OCI-LY3 (cell line): ENCODE measurements around the gene HSD11B1.
A peak's percentile ranks its signal among the peaks of the same experiment; 100 is the strongest.

Experiments used
- H2AFZ ChIP-seq: fragments of 200-600, 300-600 bp; shearing (Covaris generic); 2 replicates; pipeline ENCODE4 v1.6.0; 2014; ENCODE audit warnings: antibody characterized with exemption, low read depth, low read length
- H3K27ac ChIP-seq: fragments of 200-600, 300-600 bp; sonication (generic); 2 replicates; pipeline ENCODE4 v1.5.1; 2014; ENCODE audit warnings: mild to moderate bottlenecking, low read length, moderate library complexity, mixed read lengths
- H3K27me3 ChIP-seq: fragments of 200-600, 300-600 bp; sonication (generic); 2 replicates; pipeline ENCODE4 v1.6.1; 2014; ENCODE audit warnings: low read depth, low read length, mixed read lengths
- H3K36me3 ChIP-seq: fragments of 200-600, 300-600 bp; sonication (generic); replicated peaks from 2 replicates; pipeline ENCODE3; 2014; ENCODE audit warnings: low read depth, low read length, mixed read lengths
- H3K4me1 ChIP-seq: fragments of 300-600, 200-600 bp; sonication (generic); 2 replicates; pipeline ENCODE4 v1.6.1; 2014; ENCODE audit warnings: low read length, mixed read lengths
- H3K4me2 ChIP-seq: fragments of 200-600, 300-600 bp; sonication (generic); 2 replicates; pipeline ENCODE4 v1.6.1; 2014; ENCODE audit warnings: low read length, mixed read lengths
- H3K4me3 ChIP-seq: fragments of 300-600, 200-600 bp; sonication (generic); 2 replicates; pipeline ENCODE4 v1.5.1; 2014; ENCODE audit warnings: antibody characterized with exemption, mild to moderate bottlenecking, low read length, moderate library complexity
- H3K79me2 ChIP-seq: fragments of 300-600, 200-600 bp; shearing (Covaris generic); 2 replicates; pipeline ENCODE4 v1.6.1; 2014; ENCODE audit warnings: mild to moderate bottlenecking, low read length, mixed read lengths
- H3K9ac ChIP-seq: fragments of 300-600, 200-600 bp; shearing (Covaris generic); 2 replicates; pipeline ENCODE4 v1.6.0; 2014; ENCODE audit warnings: mild to moderate bottlenecking, low read length, moderate library complexity
- H3K9me3 ChIP-seq: fragments of 200-600, 300-600 bp; shearing (Covaris generic); 2 replicates; pipeline ENCODE4 v1.6.1; 2014; ENCODE audit warnings: low read length, mixed read lengths; ENCODE audit not compliant: insufficient read depth
- H4K20me1 ChIP-seq: fragments of 200-600, 300-600 bp; sonication (generic); 2 replicates; pipeline ENCODE4 v1.6.1; 2016; ENCODE audit warnings: low read length, mixed read lengths; ENCODE audit not compliant: insufficient read depth
- EZH2phosphoT487 ChIP-seq: fragments of 200-600 bp; shearing (Covaris generic); IDR thresholded peaks from 2 replicates; pipeline ENCODE4 v1.6.1; 2018; ENCODE audit warnings: antibody characterized with exemption, mixed run types, low read depth
- TF ChIP-seq, protein P1 (sequence below): fragments of 200-600, 300-600 bp; sonication (generic); IDR thresholded peaks from 2 replicates; pipeline ENCODE4 v1.5.1; 2014; ENCODE audit warnings: antibody characterized with exemption, low read length, low read depth

Gene HSD11B1

GRCh38 chr1:209741889-209742288 lies 37.2 kb downstream of the HSD11B1 start:
- H3K27ac ChIP-seq, result no peak overlapping the region
- no peaks in the 10 kb centered on the region for H3K79me2 ChIP-seq
- TF ChIP-seq EZH2phosphoT487, result no peak
- TF ChIP-seq, protein P1, sequence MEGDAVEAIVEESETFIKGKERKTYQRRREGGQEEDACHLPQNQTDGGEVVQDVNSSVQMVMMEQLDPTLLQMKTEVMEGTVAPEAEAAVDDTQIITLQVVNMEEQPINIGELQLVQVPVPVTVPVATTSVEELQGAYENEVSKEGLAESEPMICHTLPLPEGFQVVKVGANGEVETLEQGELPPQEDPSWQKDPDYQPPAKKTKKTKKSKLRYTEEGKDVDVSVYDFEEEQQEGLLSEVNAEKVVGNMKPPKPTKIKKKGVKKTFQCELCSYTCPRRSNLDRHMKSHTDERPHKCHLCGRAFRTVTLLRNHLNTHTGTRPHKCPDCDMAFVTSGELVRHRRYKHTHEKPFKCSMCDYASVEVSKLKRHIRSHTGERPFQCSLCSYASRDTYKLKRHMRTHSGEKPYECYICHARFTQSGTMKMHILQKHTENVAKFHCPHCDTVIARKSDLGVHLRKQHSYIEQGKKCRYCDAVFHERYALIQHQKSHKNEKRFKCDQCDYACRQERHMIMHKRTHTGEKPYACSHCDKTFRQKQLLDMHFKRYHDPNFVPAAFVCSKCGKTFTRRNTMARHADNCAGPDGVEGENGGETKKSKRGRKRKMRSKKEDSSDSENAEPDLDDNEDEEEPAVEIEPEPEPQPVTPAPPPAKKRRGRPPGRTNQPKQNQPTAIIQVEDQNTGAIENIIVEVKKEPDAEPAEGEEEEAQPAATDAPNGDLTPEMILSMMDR, result no peak
- H2AFZ ChIP-seq, result no peak overlapping the region
- peaks cover 13% of the 10 kb centered on the region for H3K4me1 ChIP-seq
- no peak overlapping the region for H3K4me2 ChIP-seq
- no peaks in the 10 kb centered on the region for H3K36me3 ChIP-seq
- H3K9ac ChIP-seq, result no peak overlapping the region
- H3K9me3 ChIP-seq, result no peaks in the 10 kb centered on the region
- H3K4me3 ChIP-seq, result no peak overlapping the region
- no peaks in the 10 kb centered on the region for H4K20me1 ChIP-seq
- peaks cover 8% of the 10 kb centered on the region for H3K27me3 ChIP-seq

- Histone ChIP-seq H3K27me3 (peaks cover 8% of the 10 kb centered on the region), H3K79me2 (no peaks in the 10 kb centered on the region), H3K4me2 (no peak overlapping the region), H3K36me3 (no peaks in the 10 kb centered on the region), H3K4me3 (no peak overlapping the region), H3K4me1 (peaks cover 18% of the 10 kb centered on the region), H2AFZ (no peak overlapping the region), H3K9me3 (no peaks in the 10 kb centered on the region), H3K9ac (no peak overlapping the region), H4K20me1 (no peaks in the 10 kb centered on the region), H3K27ac (no peak overlapping the region)
- TF ChIP-seq, protein P1, result no peak
- no peak for TF ChIP-seq EZH2phosphoT487
These were observed 37.9 kb downstream of the HSD11B1 start for GRCh38 chr1:209742409-209743144.

- no peak overlapping the region for H3K27ac ChIP-seq
These were observed 38.5 kb downstream of the HSD11B1 start for GRCh38 chr1:209743145-209743482.

GRCh38 chr1:209746451-209747165 lies 42.0 kb downstream of the HSD11B1 start:
- Histone ChIP-seq H3K27me3 (peaks cover 8% of the 10 kb centered on the region), H4K20me1 (no peaks in the 10 kb centered on the region), H3K4me2 (peak overlapping the region; percentile 87), H3K27ac (no peak overlapping the region), H3K4me1 (peaks cover 54% of the 10 kb centered on the region), H2AFZ (no peak overlapping the region), H3K36me3 (no peaks in the 10 kb centered on the region), H3K4me3 (peak overlapping the region; percentile 75), H3K9ac (0 out of 2 replicates have a peak overlapping the region, but pooled peaks have one; percentile 56), H3K79me2 (no peaks in the 10 kb centered on the region), H3K9me3 (no peaks in the 10 kb centered on the region)
- TF ChIP-seq, protein P1, result no peak
- no peak for TF ChIP-seq EZH2phosphoT487

More at GRCh38 chr1:209743145-209743482, 38.5 kb downstream of the HSD11B1 start:
- H2AFZ ChIP-seq, result no peak overlapping the region
- H3K4me1 ChIP-seq, result peaks cover 21% of the 10 kb centered on the region
- no peak overlapping the region for H3K9ac ChIP-seq
- H3K4me2 ChIP-seq, result no peak overlapping the region
- no peaks in the 10 kb centered on the region for H4K20me1 ChIP-seq
- no peaks in the 10 kb centered on the region for H3K79me2 ChIP-seq
- H3K4me3 ChIP-seq, result no peak overlapping the region
- H3K36me3 ChIP-seq, result no peaks in the 10 kb centered on the region
- H3K27me3 ChIP-seq, result peaks cover 8% of the 10 kb centered on the region
- H3K9me3 ChIP-seq, result no peaks in the 10 kb centered on the region
- no peak for TF ChIP-seq EZH2phosphoT487
- TF ChIP-seq, protein P1, result no peak
